ENCODE data around the gene KCTD15. TPM values are rescaled to one million over a fixed set of nuclear protein-coding genes. Genes with fewer than 3 reads are reported as not detected.

KCTD15 gene
- total RNA-seq, 2 donors from 2014 or later: 13.8 to 14.0 TPM

DNA sequence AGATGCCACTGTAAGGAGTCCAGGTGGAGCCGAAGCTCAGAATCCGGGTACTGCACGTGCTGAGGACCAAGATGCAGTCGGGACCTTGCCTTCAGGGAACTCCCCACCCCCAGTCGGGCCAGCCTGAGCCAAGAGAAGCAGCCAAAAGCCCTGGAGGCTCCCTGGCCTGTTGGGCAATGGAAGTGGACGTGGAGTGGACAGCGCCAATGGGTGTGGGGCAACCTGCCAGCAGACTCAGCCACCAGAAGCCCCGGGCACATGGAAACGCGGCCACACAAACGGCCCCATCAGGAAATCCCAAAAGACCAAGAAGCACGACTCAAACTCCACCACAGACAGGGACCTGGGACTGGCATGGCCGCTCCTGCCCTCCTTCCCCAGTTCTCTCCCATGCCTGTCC lies 30.0 kb upstream of the KCTD15 start:
- H3K4me3 ChIP-seq: no peak overlapping the region
- H3K36me3 ChIP-seq: no peaks in the 10 kb centered on the region
- intact Hi-C loops (cut with DNase I): no loop called here
- no peaks in the 10 kb centered on the region for H3K27me3 ChIP-seq
- H3K9me3 ChIP-seq: no peaks in the 10 kb centered on the region
- no peak overlapping the region for H3K9ac ChIP-seq (ENCODE audit: low read depth in 2 of 2, low read length in 2 of 2)
- H3K4me1 ChIP-seq: no peaks in the 10 kb centered on the region
- DNase-seq: no peak
- no peak overlapping the region for H3K27ac ChIP-seq
- TF ChIP-seq, protein P1, sequence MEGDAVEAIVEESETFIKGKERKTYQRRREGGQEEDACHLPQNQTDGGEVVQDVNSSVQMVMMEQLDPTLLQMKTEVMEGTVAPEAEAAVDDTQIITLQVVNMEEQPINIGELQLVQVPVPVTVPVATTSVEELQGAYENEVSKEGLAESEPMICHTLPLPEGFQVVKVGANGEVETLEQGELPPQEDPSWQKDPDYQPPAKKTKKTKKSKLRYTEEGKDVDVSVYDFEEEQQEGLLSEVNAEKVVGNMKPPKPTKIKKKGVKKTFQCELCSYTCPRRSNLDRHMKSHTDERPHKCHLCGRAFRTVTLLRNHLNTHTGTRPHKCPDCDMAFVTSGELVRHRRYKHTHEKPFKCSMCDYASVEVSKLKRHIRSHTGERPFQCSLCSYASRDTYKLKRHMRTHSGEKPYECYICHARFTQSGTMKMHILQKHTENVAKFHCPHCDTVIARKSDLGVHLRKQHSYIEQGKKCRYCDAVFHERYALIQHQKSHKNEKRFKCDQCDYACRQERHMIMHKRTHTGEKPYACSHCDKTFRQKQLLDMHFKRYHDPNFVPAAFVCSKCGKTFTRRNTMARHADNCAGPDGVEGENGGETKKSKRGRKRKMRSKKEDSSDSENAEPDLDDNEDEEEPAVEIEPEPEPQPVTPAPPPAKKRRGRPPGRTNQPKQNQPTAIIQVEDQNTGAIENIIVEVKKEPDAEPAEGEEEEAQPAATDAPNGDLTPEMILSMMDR (IDR thresholded peaks at IDR 0.05): no peak

DNA sequence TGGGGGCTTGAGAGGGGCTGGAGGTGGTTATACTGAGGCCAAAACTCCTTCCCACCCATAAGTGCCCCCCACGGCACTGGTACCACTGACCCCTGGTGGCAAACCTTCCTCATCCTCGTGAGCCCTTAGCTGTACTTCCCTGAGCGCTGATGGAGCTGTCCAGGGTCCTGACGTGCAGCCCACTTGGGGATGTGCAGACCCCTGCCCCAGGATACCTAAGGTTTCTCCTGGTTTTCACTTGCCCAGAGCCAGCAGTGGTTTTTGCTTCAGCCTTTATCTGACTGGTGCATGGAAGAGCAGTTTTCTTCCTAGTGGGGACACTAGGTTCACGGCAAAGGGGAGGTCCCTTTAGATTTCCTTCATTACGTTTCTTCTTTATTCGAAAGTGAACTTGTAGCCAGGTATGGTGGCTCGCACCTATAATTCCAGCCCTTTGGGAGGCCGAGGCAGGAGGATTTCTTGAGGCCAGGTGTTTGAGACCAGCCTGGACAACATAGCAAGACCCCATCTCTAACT lies 28.7 kb upstream of the KCTD15 start:
- H3K27me3 ChIP-seq: no peaks in the 10 kb centered on the region
- TF ChIP-seq, protein P1 (IDR thresholded peaks at IDR 0.05): no peak
- no peaks in the 10 kb centered on the region for H3K4me1 ChIP-seq
- H3K9ac ChIP-seq (ENCODE audit: low read depth in 2 of 2, low read length in 2 of 2): no peak overlapping the region
- no peaks in the 10 kb centered on the region for H3K9me3 ChIP-seq
- no peak for DNase-seq
- H3K36me3 ChIP-seq: no peaks in the 10 kb centered on the region
- intact Hi-C loops (cut with DNase I): no loop called here
- H3K4me3 ChIP-seq: no peak overlapping the region
- H3K27ac ChIP-seq: no peak overlapping the region

DNA sequence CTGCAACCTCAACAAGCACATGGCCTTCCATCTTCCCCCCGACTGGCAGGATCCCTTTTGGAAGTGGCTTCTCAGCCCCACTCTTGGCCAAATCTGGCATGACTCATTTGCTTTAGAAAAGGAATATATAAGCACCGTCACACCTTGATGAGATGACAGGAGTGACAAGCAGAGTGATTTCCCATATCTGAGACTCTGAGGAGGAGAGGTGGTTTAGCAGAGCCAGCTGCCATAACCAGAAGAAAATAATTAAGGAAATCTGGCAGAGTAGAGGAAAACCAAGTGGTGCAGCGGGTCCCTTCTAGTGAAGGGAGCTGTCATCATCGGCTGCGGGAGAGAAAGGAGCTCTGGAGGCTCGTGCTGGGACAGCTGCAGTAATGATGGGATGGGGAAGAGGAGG lies 27.5 kb upstream of the KCTD15 start:
- Histone ChIP-seq H3K9ac (ENCODE audit: low read depth in 2 of 2, low read length in 2 of 2) (no peak overlapping the region), H3K27ac (no peak overlapping the region), H3K36me3 (no peaks in the 10 kb centered on the region), H3K4me3 (no peak overlapping the region), H3K4me1 (no peaks in the 10 kb centered on the region), H3K27me3 (no peaks in the 10 kb centered on the region), H3K9me3 (no peaks in the 10 kb centered on the region)
- intact Hi-C loops (cut with DNase I): no loop called here
- DNase-seq: no peak
- TF ChIP-seq, protein P1 (IDR thresholded peaks at IDR 0.05): no peak

DNA sequence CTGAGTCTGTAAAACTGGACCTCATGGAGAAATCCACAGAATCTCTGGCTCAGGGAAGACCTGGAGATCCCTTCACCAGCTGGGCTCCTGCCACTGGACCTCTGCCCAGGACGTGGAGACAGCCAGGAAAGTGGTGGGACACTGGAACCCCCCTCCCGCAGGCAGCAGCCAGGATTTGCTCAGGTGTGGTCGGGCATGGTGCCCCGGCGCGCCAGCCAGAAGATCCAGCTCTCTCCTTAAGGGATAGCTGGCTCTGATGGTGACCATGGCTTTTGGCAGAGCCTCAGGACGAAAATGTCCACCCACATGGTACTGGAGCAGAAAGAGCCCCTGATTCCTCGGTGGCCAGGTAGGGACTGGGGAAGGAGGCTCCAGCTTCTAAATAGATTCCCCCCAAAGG lies 26.6 kb upstream of the KCTD15 start:
- intact Hi-C loops (cut with DNase I): loop anchor here (2.0 to 5.0 kb wide), 2 partner anchors 339 to 533 kb away; no protein-coding TSS in a partner anchor
- no peaks in the 10 kb centered on the region for H3K4me1 ChIP-seq
- H3K9ac ChIP-seq (ENCODE audit: low read depth in 2 of 2, low read length in 2 of 2): no peak overlapping the region
- DNase-seq: no peak
- H3K27ac ChIP-seq: no peak overlapping the region
- H3K36me3 ChIP-seq: no peaks in the 10 kb centered on the region
- no peaks in the 10 kb centered on the region for H3K27me3 ChIP-seq
- no peaks in the 10 kb centered on the region for H3K9me3 ChIP-seq
- TF ChIP-seq, protein P1 (IDR thresholded peaks at IDR 0.05): no peak
- no peak overlapping the region for H3K4me3 ChIP-seq

DNA sequence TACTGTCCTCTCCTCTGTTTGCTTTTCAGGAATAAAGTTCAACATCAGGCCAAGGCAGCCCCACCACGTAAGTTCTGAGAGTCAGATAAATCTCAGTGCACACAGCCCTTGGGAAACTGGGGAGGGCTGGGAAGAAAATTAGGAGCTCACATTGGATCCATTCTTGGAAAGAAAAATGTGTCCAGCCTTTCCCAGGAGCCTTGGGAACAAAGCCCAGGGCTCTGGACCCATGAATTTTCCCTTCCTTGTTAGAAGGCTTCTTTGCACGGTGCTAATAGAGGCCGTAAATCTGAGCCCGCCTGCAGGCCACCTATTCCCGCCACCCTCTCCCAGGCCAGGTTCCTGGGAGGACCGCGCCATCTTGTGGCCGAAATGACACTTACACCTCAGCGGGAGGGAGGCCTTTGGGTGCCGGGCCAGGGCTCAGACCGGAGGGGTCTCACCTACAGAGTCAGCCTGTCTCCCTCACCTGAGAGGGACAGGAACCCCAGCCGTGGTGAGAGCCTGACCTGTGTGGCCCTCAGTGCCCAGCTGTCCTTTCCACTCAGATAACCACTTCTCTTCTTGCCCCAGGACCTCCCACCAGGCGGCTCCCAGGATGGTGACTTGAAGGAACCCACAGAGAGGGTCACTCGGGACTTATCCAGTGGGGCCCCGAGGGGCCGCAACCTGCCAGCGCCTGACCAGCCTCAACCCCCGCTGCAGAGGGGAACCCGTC lies 25.1 kb upstream of the KCTD15 start:
- H3K9me3 ChIP-seq: no peaks in the 10 kb centered on the region
- intact Hi-C loops (cut with DNase I): loop anchor here (2.0 to 5.0 kb wide), 2 partner anchors 341 to 534 kb away; no protein-coding TSS in a partner anchor
- no peaks in the 10 kb centered on the region for H3K27me3 ChIP-seq

More for the DNA sequence above, 25.1 kb upstream of the KCTD15 start:
- no peak overlapping the region for H3K27ac ChIP-seq
- no peak overlapping the region for H3K9ac ChIP-seq (ENCODE audit: low read depth in 2 of 2, low read length in 2 of 2)
- no peak overlapping the region for H3K4me3 ChIP-seq
- H3K36me3 ChIP-seq: no peaks in the 10 kb centered on the region
- no peaks in the 10 kb centered on the region for H3K4me1 ChIP-seq
- DNase-seq: peak; percentile 75
- TF ChIP-seq, protein P1 (IDR thresholded peaks at IDR 0.05): peak; percentile 72

All from colonic mucosa (tissue), 4 donors.